Liver (tissue), 9 donors: ENCODE measurements around the gene SDF4. TPM values are rescaled to one million over a fixed set of nuclear protein-coding genes. Genes with fewer than 3 reads are reported as not detected.

Experiments used
- DNase-seq: peaks from one replicate; pipeline ENCODE4 v3.0.0-alpha.2; 2017; ENCODE audit warnings: low spot score
- H3K27ac ChIP-seq, 2 donors: one replicate each; pipeline ENCODE4 v1.7.0; 2013; ENCODE audit warnings: inconsistent platforms in 2 of 2, low read length in 2 of 2, control low read depth in 1 of 2, low read depth in 1 of 2, mild to moderate bottlenecking in 1 of 2
- H3K27me3 ChIP-seq, 4 donors: one replicate each; pipeline versions ENCODE4 v1.6.1 to v1.7.0; 2013; ENCODE audit warnings: low read length in 3 of 4, inconsistent platforms in 1 of 4, mild to moderate bottlenecking in 1 of 4, moderate library complexity in 1 of 4; ENCODE audit not compliant: control insufficient read depth in 4 of 4, insufficient read depth in 4 of 4
- H3K36me3 ChIP-seq, 4 donors: one replicate each; pipeline versions ENCODE4 v1.6.1 to v1.7.0; 2013; ENCODE audit warnings: low read length in 3 of 4, mild to moderate bottlenecking in 3 of 4, low read depth in 1 of 4, moderate library complexity in 1 of 4; ENCODE audit not compliant: control insufficient read depth in 4 of 4, insufficient read depth in 3 of 4
- H3K4me1 ChIP-seq, 4 donors: one replicate each; pipeline versions ENCODE4 v1.6.1 to v1.7.0; 2013; ENCODE audit warnings: low read length in 3 of 4, mild to moderate bottlenecking in 3 of 4, moderate library complexity in 1 of 4; ENCODE audit not compliant: control insufficient read depth in 4 of 4, insufficient read depth in 4 of 4
- H3K4me3 ChIP-seq, 3 donors: one replicate each; pipeline versions ENCODE4 v1.6.1 to v1.7.0; 2013; ENCODE audit warnings: low read length in 3 of 3, control low read depth in 1 of 3, low read depth in 1 of 3, mild to moderate bottlenecking in 1 of 3
- H3K9ac ChIP-seq, 2 donors: one replicate each; pipeline ENCODE4 v1.7.0; 2013; ENCODE audit warnings: low read length in 2 of 2, mild to moderate bottlenecking in 2 of 2, moderate library complexity in 2 of 2, control low read depth in 1 of 2, low read depth in 1 of 2
- H3K9me3 ChIP-seq, 4 donors: one replicate each; pipeline versions ENCODE4 v1.6.1 to v1.7.0; 2013; ENCODE audit warnings: low read length in 3 of 4; ENCODE audit not compliant: control insufficient read depth in 4 of 4
- EGR1 ChIP-seq, 2 donors: IDR thresholded peaks; 2 replicates each; pipeline ENCODE4 v1.6.1; 2016 to 2018; ENCODE audit warnings: antibody characterized with exemption in 2 of 2, low read depth in 2 of 2
- FOXA1 ChIP-seq: IDR thresholded peaks from 2 replicates; pipeline ENCODE4 v1.6.1; 2016; ENCODE audit warnings: antibody characterized with exemption
- FOXA2 ChIP-seq: IDR thresholded peaks from 2 replicates; pipeline ENCODE4 v1.6.1; 2016; ENCODE audit warnings: antibody characterized with exemption
- GABPA ChIP-seq, 2 donors: IDR thresholded peaks in 1 of 2; conservative IDR thresholded peaks in 1 of 2; 2 replicates each; pipeline ENCODE4 v1.6.1; 2016; ENCODE audit warnings: antibody characterized with exemption in 2 of 2, mild to moderate bottlenecking in 1 of 2, moderate library complexity in 1 of 2
- HNF4A ChIP-seq, 2 donors: conservative IDR thresholded peaks; 2 replicates each; pipeline ENCODE4 v1.6.1; 2016; ENCODE audit warnings: antibody characterized with exemption in 2 of 2, mild to moderate bottlenecking in 2 of 2
- HNF4G ChIP-seq: IDR thresholded peaks from 2 replicates; pipeline ENCODE4 v1.6.1; 2016; ENCODE audit warnings: antibody characterized with exemption
- JUND ChIP-seq, 2 donors: IDR thresholded peaks; 2 replicates each; pipeline ENCODE4 v1.6.1; 2016; ENCODE audit warnings: antibody characterized with exemption in 2 of 2
- NR2F2 ChIP-seq: IDR thresholded peaks from 2 replicates; pipeline ENCODE4 v1.6.1; 2016; ENCODE audit warnings: antibody characterized with exemption
- RAD21 ChIP-seq, 2 donors: IDR thresholded peaks; 2 replicates each; pipeline ENCODE4 v1.6.1; 2016; ENCODE audit warnings: antibody characterized with exemption in 2 of 2, mild to moderate bottlenecking in 2 of 2
- RXRA ChIP-seq, 2 donors: IDR thresholded peaks; 2 replicates each; pipeline ENCODE4 v1.6.1; 2017 to 2018; ENCODE audit warnings: antibody characterized with exemption in 2 of 2, mild to moderate bottlenecking in 1 of 2
- SP1 ChIP-seq: IDR thresholded peaks from 2 replicates; pipeline ENCODE4 v1.6.1; 2018; ENCODE audit warnings: antibody characterized with exemption, mild to moderate bottlenecking
- TAF1 ChIP-seq: conservative IDR thresholded peaks from 2 replicates; pipeline ENCODE4 v1.6.1; 2016; ENCODE audit warnings: antibody characterized with exemption, mild to moderate bottlenecking
- YY1 ChIP-seq: IDR thresholded peaks from 2 replicates; pipeline ENCODE4 v1.6.1; 2016; ENCODE audit warnings: antibody characterized with exemption, mild to moderate bottlenecking
- WGBS: extraction: QIAGEN DNeasy Blood & Tissue Kit; methylation state at CpG from one replicate; pipeline ENCODE4 v1.1.7; 2013; 5-methylcytosine and 5-hydroxymethylcytosine counted together
- polyA plus RNA-seq, 2 donors: library from polyadenylated mRNA; stranded (reverse) in 1 of 2; unstranded in 1 of 2; fragments of 200-250 nt in 1 of 2; fragments of >200 nt in 1 of 2; fragmentation: Nextera tagmentation in 1 of 2; extraction: Ambion mirVana in 1 of 2; gene quantifications; one replicate each; pipeline versions ENCODE4 v1.2.1 to v1.2.3, GENCODE V29; 2013 to 2015
- total RNA-seq, 2 donors: library from RNA; depleted of rRNA; stranded (reverse); fragments of >200 nt; gene quantifications; one replicate each; pipeline ENCODE4 v1.2.3, GENCODE V29; 2014
- TF ChIP-seq, protein P1 (sequence below): IDR thresholded peaks from 2 replicates; pipeline ENCODE4 v1.6.1; 2016; ENCODE audit warnings: antibody characterized with exemption, mild to moderate bottlenecking
- TF ChIP-seq, protein P2 (sequence below): IDR thresholded peaks from 2 replicates; pipeline ENCODE4 v1.6.1; 2016; ENCODE audit warnings: antibody characterized with exemption
- TF ChIP-seq, protein P3 (sequence below): fragments of 150-350 bp; IDR thresholded peaks from 2 replicates; pipeline ENCODE4 v1.5.1; 2017; ENCODE audit warnings: improper control_type of control experiment, low read depth, low read length; ENCODE audit not compliant: missing input control
- TF ChIP-seq, protein P4 (sequence below): IDR thresholded peaks from 2 replicates; pipeline ENCODE4 v1.6.1; 2016; ENCODE audit warnings: antibody characterized with exemption
- TF ChIP-seq, protein P5 (sequence below): IDR thresholded peaks from 2 replicates; pipeline ENCODE4 v1.6.1; 2016; ENCODE audit warnings: antibody characterized with exemption
- donor health status: healthy.
- donor health status: healthy.
- donor health status: healthy.
- donor health status: healthy.
- donor health status: healthy.

The SDF4 gene
- total and polyA plus RNA-seq, 4 donors = 48.7 to 180 (median 75.9) TPM

DNA sequence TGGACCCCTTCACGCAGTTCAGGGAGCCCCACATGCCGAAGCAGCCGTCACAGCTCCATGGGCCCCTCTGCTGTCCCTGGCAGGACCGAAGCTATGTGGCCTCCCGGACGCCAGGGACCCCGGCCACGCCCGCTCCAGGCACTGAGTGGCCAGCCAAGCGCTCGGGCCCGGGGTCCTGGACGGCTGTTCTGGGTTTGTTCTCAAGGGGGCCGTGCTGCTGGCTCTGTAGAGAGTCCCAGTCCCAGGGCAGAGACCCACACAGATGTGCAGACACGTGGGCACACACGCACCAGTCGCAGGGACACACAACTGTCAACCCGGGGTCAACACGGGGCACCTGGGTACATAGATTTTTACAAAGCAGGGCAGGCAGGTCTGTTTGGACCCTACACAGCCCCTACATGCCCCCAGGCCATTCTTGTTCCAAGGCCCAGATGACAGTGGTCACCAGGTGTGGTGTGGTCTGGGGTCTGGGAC lies 6.9 kb upstream of the SDF4 start:
- DNase-seq = no peak
- WGBS = 83% methylated on average over 19 of the region's 19 CpGs
- Histone ChIP-seq H3K36me3 (no peaks in the 10 kb centered on the region), H3K27ac (no peak overlapping the region), H3K27me3 (no peaks in the 10 kb centered on the region), H3K4me1 (peaks cover 9 to 24% (median 13%) of the 10 kb centered on the region in 4 donors), H3K4me3 (no peak overlapping the region), H3K9me3 (no peaks in the 10 kb centered on the region), H3K9ac (no peak overlapping the region)
- TF ChIP-seq NR2F2 (no peak), YY1 (no peak), TAF1 (no peak), SP1 (no peak), FOXA1 (no peak), EGR1 (IDR thresholded peaks at IDR 0.05; ENCODE audit: low read depth in 2 of 2) (no peak), JUND (IDR thresholded peaks at IDR 0.05) (no peak), HNF4A (conservative IDR thresholded peaks at IDR 0.05) (no peak), RAD21 (IDR thresholded peaks at IDR 0.05) (no peak), RXRA (IDR thresholded peaks at IDR 0.05) (no peak), FOXA2 (no peak), HNF4G (no peak), GABPA (IDR thresholded peaks at IDR 0.05 in 1 of 2, conservative IDR thresholded peaks at IDR 0.05 in 1 of 2) (no peak)
- TF ChIP-seq, protein P1, sequence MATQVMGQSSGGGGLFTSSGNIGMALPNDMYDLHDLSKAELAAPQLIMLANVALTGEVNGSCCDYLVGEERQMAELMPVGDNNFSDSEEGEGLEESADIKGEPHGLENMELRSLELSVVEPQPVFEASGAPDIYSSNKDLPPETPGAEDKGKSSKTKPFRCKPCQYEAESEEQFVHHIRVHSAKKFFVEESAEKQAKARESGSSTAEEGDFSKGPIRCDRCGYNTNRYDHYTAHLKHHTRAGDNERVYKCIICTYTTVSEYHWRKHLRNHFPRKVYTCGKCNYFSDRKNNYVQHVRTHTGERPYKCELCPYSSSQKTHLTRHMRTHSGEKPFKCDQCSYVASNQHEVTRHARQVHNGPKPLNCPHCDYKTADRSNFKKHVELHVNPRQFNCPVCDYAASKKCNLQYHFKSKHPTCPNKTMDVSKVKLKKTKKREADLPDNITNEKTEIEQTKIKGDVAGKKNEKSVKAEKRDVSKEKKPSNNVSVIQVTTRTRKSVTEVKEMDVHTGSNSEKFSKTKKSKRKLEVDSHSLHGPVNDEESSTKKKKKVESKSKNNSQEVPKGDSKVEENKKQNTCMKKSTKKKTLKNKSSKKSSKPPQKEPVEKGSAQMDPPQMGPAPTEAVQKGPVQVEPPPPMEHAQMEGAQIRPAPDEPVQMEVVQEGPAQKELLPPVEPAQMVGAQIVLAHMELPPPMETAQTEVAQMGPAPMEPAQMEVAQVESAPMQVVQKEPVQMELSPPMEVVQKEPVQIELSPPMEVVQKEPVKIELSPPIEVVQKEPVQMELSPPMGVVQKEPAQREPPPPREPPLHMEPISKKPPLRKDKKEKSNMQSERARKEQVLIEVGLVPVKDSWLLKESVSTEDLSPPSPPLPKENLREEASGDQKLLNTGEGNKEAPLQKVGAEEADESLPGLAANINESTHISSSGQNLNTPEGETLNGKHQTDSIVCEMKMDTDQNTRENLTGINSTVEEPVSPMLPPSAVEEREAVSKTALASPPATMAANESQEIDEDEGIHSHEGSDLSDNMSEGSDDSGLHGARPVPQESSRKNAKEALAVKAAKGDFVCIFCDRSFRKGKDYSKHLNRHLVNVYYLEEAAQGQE = no peak
- TF ChIP-seq, protein P2, sequence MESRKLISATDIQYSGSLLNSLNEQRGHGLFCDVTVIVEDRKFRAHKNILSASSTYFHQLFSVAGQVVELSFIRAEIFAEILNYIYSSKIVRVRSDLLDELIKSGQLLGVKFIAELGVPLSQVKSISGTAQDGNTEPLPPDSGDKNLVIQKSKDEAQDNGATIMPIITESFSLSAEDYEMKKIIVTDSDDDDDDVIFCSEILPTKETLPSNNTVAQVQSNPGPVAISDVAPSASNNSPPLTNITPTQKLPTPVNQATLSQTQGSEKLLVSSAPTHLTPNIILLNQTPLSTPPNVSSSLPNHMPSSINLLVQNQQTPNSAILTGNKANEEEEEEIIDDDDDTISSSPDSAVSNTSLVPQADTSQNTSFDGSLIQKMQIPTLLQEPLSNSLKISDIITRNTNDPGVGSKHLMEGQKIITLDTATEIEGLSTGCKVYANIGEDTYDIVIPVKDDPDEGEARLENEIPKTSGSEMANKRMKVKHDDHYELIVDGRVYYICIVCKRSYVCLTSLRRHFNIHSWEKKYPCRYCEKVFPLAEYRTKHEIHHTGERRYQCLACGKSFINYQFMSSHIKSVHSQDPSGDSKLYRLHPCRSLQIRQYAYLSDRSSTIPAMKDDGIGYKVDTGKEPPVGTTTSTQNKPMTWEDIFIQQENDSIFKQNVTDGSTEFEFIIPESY = no peak
- TF ChIP-seq, protein P3, sequence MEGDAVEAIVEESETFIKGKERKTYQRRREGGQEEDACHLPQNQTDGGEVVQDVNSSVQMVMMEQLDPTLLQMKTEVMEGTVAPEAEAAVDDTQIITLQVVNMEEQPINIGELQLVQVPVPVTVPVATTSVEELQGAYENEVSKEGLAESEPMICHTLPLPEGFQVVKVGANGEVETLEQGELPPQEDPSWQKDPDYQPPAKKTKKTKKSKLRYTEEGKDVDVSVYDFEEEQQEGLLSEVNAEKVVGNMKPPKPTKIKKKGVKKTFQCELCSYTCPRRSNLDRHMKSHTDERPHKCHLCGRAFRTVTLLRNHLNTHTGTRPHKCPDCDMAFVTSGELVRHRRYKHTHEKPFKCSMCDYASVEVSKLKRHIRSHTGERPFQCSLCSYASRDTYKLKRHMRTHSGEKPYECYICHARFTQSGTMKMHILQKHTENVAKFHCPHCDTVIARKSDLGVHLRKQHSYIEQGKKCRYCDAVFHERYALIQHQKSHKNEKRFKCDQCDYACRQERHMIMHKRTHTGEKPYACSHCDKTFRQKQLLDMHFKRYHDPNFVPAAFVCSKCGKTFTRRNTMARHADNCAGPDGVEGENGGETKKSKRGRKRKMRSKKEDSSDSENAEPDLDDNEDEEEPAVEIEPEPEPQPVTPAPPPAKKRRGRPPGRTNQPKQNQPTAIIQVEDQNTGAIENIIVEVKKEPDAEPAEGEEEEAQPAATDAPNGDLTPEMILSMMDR = no peak
- TF ChIP-seq, protein P4, sequence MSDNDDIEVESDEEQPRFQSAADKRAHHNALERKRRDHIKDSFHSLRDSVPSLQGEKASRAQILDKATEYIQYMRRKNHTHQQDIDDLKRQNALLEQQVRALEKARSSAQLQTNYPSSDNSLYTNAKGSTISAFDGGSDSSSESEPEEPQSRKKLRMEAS = no peak
- TF ChIP-seq, protein P5, sequence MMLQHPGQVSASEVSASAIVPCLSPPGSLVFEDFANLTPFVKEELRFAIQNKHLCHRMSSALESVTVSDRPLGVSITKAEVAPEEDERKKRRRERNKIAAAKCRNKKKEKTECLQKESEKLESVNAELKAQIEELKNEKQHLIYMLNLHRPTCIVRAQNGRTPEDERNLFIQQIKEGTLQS = no peak
